Measurements from ENCODE around the gene SNAPC2.

DNA sequence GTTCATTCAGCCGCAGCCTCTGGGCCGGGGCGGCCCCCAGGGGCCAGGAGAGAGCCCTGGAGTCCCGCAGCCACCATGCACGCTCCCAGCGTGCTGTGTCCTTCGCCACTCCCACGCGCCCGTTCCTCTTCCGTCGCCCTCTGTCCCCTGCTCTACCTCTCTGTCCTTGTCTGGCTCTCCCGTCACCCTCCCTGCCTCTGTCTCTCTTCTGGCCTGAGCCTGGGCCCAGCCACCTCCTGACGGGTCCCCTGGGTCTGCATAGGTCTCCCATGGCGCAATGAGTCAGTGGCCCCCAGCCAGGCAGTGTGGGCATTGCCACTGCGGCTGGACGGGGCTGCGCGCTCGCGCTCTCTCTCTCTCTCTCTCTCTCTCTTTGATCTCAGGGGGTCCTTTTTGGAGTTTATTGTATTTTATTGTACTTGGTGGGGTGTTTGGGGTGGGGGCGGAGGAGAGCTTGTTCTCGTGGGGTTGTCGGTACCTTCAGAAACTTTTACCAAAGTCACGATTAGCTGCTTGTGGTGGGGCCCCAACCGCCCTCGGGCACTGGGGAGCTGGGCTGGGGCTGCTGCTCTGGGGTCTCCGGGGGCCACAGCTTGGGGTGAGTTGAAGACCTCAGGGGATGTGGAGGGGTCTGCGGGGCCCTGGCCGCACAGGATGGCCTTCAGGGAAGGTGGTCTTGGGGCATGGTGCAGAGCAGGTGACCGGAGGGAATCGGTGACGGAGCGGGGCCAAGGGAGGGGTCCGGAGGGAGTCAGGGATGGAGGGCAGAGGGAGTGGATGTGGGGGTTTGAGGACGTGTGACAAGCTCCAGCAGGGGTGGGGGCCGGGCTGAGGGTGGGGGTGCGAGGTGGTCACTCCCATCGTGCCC lies 7.2 kb upstream of the SNAPC2 start:
- TF ChIP-seq CTCF (IDR thresholded peaks at IDR 0.05) (no peak), POLR2A (IDR thresholded peaks at IDR 0.05) (no peak)

Data from Peyer's patch (tissue), 4 donors.